GM19467 (cell line): ENCODE results near the gene MTFR2.

Source experiments
- ATAC-seq: cut with Tn5 transposase; IDR thresholded peaks from one replicate; pipeline ENCODE4 v1.9.1; 2021; ENCODE audit warnings: mild to moderate bottlenecking, moderate library complexity; ENCODE audit not compliant: unreplicated experiment

The MTFR2 gene

GRCh38 chr6:136249811-136250685, at the start of gene MTFR2:
MTFR2 (minus strand) TSS chr6:136250311; CDS start chr6:136249099, 1,212 bp downstream.
- ATAC-seq = peak; percentile 98

GRCh38 chr6:136294621-136295020, 44.5 kb upstream of the MTFR2 start:
- ATAC-seq = no peak

- ATAC-seq = no peak
These were observed 40.4 kb upstream of the MTFR2 start for GRCh38 chr6:136290410-136291010.

GRCh38 chr6:136289579-136290409, 39.7 kb upstream of the MTFR2 start, which contains the start of gene BCLAF1:
BCLAF1 (minus strand) TSS chr6:136289846; CDS start chr6:136279866, 9,980 bp downstream.
- ATAC-seq = peak; percentile 91

GRCh38 chr6:136289327-136289578, 39.1 kb upstream of the MTFR2 start:
- ATAC-seq = peak; percentile 42

- peak; percentile 25 for ATAC-seq
These were observed 38.6 kb upstream of the MTFR2 start for GRCh38 chr6:136288566-136289326.

GRCh38 chr6:136284909-136285308, 34.8 kb upstream of the MTFR2 start:
- ATAC-seq = no peak

- ATAC-seq = no peak
These were observed 32.8 kb upstream of the MTFR2 start for GRCh38 chr6:136282906-136283305.

- ATAC-seq = no peak
These were observed 30.0 kb upstream of the MTFR2 start for GRCh38 chr6:136280032-136280609.

GRCh38 chr6:136274062-136274461, 24.0 kb upstream of the MTFR2 start:
- ATAC-seq = no peak

GRCh38 chr6:136265101-136265500, 15.0 kb upstream of the MTFR2 start:
- ATAC-seq = no peak

- no peak for ATAC-seq
These were observed 12.8 kb upstream of the MTFR2 start for GRCh38 chr6:136262940-136263339.

- ATAC-seq = no peak
These were observed 4.8 kb upstream of the MTFR2 start for GRCh38 chr6:136254851-136255466.

GRCh38 chr6:136253734-136254133, 3.6 kb upstream of the MTFR2 start:
- ATAC-seq = no peak

GRCh38 chr6:136252441-136252840, 2.3 kb upstream of the MTFR2 start:
- no peak for ATAC-seq

GRCh38 chr6:136251394-136251793, 1.3 kb upstream of the MTFR2 start:
- no peak for ATAC-seq

- ATAC-seq = peak; percentile 3
These were observed 536 bp upstream of the MTFR2 start for GRCh38 chr6:136250686-136251008.

- ATAC-seq = no peak
These were observed 775 bp downstream of the MTFR2 start for GRCh38 chr6:136249336-136249735.

- no peak for ATAC-seq
These were observed 6.0 kb downstream of the MTFR2 start for GRCh38 chr6:136244061-136244616.
